SK-N-SH (cell line): ENCODE measurements around the gene RAI1. TPM values are rescaled to one million over a fixed set of nuclear protein-coding genes. Genes with fewer than 3 reads are reported as not detected.

Experiments used
- CTCF ChIA-PET: fragments of 300-600, 350-600 bp; formaldehyde crosslinking; extraction: SDS; loops from one replicate; lab custom pipeline; 2021; lab: Yijun Ruan, JAX
- POLR2A ChIA-PET: fragments of 350-600 bp; sonication (Branson Sonifier 250); formaldehyde crosslinking; extraction: SDS; loops from one replicate; lab custom pipeline; 2020; ENCODE audit warnings: antibody characterized with exemption, inconsistent platforms; lab: Yijun Ruan, JAX
- DNase-seq: peaks from one replicate; pipeline ENCODE4 v3.0.0; 2012
- H2AFZ ChIP-seq: fragments of 200-600 bp; sonication (generic); 2 replicates; pipeline ENCODE4 v1.8.1; 2016; ENCODE audit warnings: antibody characterized with exemption, mild to moderate bottlenecking, low read depth
- H3F3A ChIP-seq: fragments of 200-600 bp; sonication (generic); replicated peaks from 2 replicates; pipeline ENCODE3; 2016; ENCODE audit warnings: antibody characterized with exemption, mild to moderate bottlenecking; ENCODE audit not compliant: insufficient read depth
- H3K27ac ChIP-seq, 2 experiments: fragments of 200-500 bp in 1 of 2; fragments of 200-600 bp in 1 of 2; sonication (Bioruptor generic) in 1 of 2; sonication (generic), shearing (Covaris generic) in 1 of 2; 2 replicates each; pipeline versions ENCODE4 v1.5.1 to v1.6.1; 2014 to 2016; ENCODE audit warnings: low read depth in 2 of 2, inconsistent platforms in 1 of 2, low read length in 1 of 2, mild to moderate bottlenecking in 1 of 2, mixed read lengths in 1 of 2
- H3K27me3 ChIP-seq: fragments of 200-600 bp; sonication (generic), shearing (Covaris generic); 2 replicates; pipeline ENCODE4 v1.6.1; 2016; ENCODE audit warnings: mixed run types; ENCODE audit not compliant: insufficient read depth
- H3K36me3 ChIP-seq, 2 experiments: fragments of 200-500 bp in 1 of 2; fragments of 200-600 bp in 1 of 2; sonication (Bioruptor generic) in 1 of 2; sonication (generic) in 1 of 2; replicated peaks in 1 of 2; 2 replicates each; pipeline versions ENCODE3 to v1.5.1; 2014 to 2016; ENCODE audit warnings: low read length in 1 of 2, mild to moderate bottlenecking in 1 of 2; ENCODE audit not compliant: insufficient read depth in 2 of 2, control insufficient read depth in 1 of 2
- H3K4me1 ChIP-seq, 2 experiments: fragments of 200-500 bp in 1 of 2; fragments of 200-600 bp in 1 of 2; sonication (Bioruptor generic) in 1 of 2; sonication (generic), shearing (Covaris generic) in 1 of 2; 2 replicates each; pipeline versions ENCODE4 v1.5.1 to v1.6.1; 2014 to 2016; ENCODE audit warnings: low read depth in 1 of 2, low read length in 1 of 2, mixed run types in 1 of 2; ENCODE audit not compliant: insufficient read depth in 2 of 2, control insufficient read depth in 1 of 2
- H3K4me2 ChIP-seq: fragments of 200-600 bp; sonication (generic), shearing (Covaris generic); 2 replicates; pipeline ENCODE4 v1.6.1; 2017; ENCODE audit warnings: mixed run types
- H3K4me3 ChIP-seq, 2 experiments: fragments of 200-500 bp in 1 of 2; fragments of 200-600 bp in 1 of 2; sonication (Bioruptor generic) in 1 of 2; sonication (generic), shearing (Covaris generic) in 1 of 2; 2 replicates each; pipeline versions ENCODE4 v1.5.1 to v1.8.1; 2014 to 2016; ENCODE audit warnings: low read depth in 2 of 2, inconsistent platforms in 1 of 2, low read length in 1 of 2, mild to moderate bottlenecking in 1 of 2, mixed read lengths in 1 of 2, moderate library complexity in 1 of 2
- H3K79me2 ChIP-seq: fragments of 200-600 bp; sonication (generic); 2 replicates; pipeline ENCODE4 v1.8.1; 2017; ENCODE audit warnings: mild to moderate bottlenecking; ENCODE audit not compliant: insufficient read depth
- H3K9ac ChIP-seq: fragments of 200-600 bp; sonication (generic); 2 replicates; pipeline ENCODE4 v1.6.1; 2017; ENCODE audit warnings: mixed run types
- H3K9me2 ChIP-seq: fragments of 200-600 bp; sonication (generic); 2 replicates; pipeline ENCODE4 v1.6.1; 2017; ENCODE audit warnings: mixed run types
- H3K9me3 ChIP-seq: fragments of 200-600 bp; sonication (generic); 2 replicates; pipeline ENCODE4 v1.6.1; 2017; ENCODE audit warnings: mixed run types, mild to moderate bottlenecking, moderate library complexity
- H4K20me1 ChIP-seq: fragments of 200-600 bp; sonication (generic); 2 replicates; pipeline ENCODE4 v1.6.1; 2017; ENCODE audit warnings: mild to moderate bottlenecking, mixed run types; ENCODE audit not compliant: insufficient read depth
- EP300 ChIP-seq, 2 experiments: IDR thresholded peaks; 2 replicates each; pipeline versions ENCODE4 v1.4.0 to v1.6.1; 2012; ENCODE audit warnings: borderline replicate concordance in 1 of 2, low read depth in 1 of 2, low read length in 1 of 2
- EZH2phosphoT487 ChIP-seq: fragments of 200-600 bp; sonication (generic); IDR thresholded peaks from 2 replicates; pipeline ENCODE4 v1.6.1; 2017; ENCODE audit warnings: low read depth, mixed run types, mild to moderate bottlenecking, antibody characterized with exemption, moderate library complexity, borderline replicate concordance
- FOXJ3 ChIP-seq: sonication (generic); formaldehyde crosslinking; IDR thresholded peaks from 2 replicates; pipeline ENCODE4 v1.5.1; 2020; ENCODE audit warnings: mild to moderate bottlenecking, missing genetic modification reagents
- FOXM1 ChIP-seq: IDR thresholded peaks from 2 replicates; pipeline ENCODE4 v1.4.0; 2012; ENCODE audit warnings: low read depth, mild to moderate bottlenecking
- GABPA ChIP-seq: IDR thresholded peaks from 2 replicates; pipeline ENCODE4 v1.4.0; 2012; ENCODE audit warnings: low read depth, mild to moderate bottlenecking
- GATA2 ChIP-seq: sonication (generic); formaldehyde crosslinking; IDR thresholded peaks from 2 replicates; pipeline ENCODE4 v1.5.0; 2020; ENCODE audit warnings: mild to moderate bottlenecking, missing genetic modification reagents
- JUND ChIP-seq: IDR thresholded peaks from 2 replicates; pipeline ENCODE4 v1.4.0; 2012
- MEF2A ChIP-seq: IDR thresholded peaks from 2 replicates; pipeline ENCODE4 v1.4.0; 2012; ENCODE audit warnings: low read depth, borderline replicate concordance
- NRF1 ChIP-seq: IDR thresholded peaks from 2 replicates; pipeline ENCODE4 v1.6.1; 2012; ENCODE audit warnings: low read depth, mild to moderate bottlenecking, low read length
- RAD21 ChIP-seq: IDR thresholded peaks from 2 replicates; pipeline ENCODE4 v1.6.1; 2012; ENCODE audit warnings: mild to moderate bottlenecking, low read length
- SIN3A ChIP-seq: IDR thresholded peaks from 2 replicates; pipeline ENCODE4 v1.6.1; 2012; ENCODE audit warnings: low read depth, mild to moderate bottlenecking, low read length, moderate library complexity, borderline replicate concordance
- SMC3 ChIP-seq: IDR thresholded peaks from 2 replicates; pipeline ENCODE4 v1.6.1; 2012; ENCODE audit warnings: low read depth, low read length, improper control_type of control experiment
- WGBS: methylation state at CpG from one replicate; pipeline ENCODE4 v1.1.6; 2017; ENCODE audit warnings: low lambda C conversion rate; 5-methylcytosine and 5-hydroxymethylcytosine counted together
- polyA plus RNA-seq, 3 experiments: library from polyadenylated mRNA; depleted of rRNA; stranded (reverse); fragments of >200 nt; gene quantifications; 2 replicates each; pipeline ENCODE4 v1.2.3, GENCODE V29; 2012
- TF ChIP-seq, protein P1 (sequence below): IDR thresholded peaks from 2 replicates; pipeline ENCODE4 v1.4.0; 2012; ENCODE audit warnings: low read depth
- TF ChIP-seq, protein P2 (sequence below): IDR thresholded peaks from 2 replicates; pipeline ENCODE4; 2012

The RAI1 gene
- polyA plus RNA-seq, 1 of the 3 experiments (the other 2 are of a cell fraction), result 4.7 TPM

DNA sequence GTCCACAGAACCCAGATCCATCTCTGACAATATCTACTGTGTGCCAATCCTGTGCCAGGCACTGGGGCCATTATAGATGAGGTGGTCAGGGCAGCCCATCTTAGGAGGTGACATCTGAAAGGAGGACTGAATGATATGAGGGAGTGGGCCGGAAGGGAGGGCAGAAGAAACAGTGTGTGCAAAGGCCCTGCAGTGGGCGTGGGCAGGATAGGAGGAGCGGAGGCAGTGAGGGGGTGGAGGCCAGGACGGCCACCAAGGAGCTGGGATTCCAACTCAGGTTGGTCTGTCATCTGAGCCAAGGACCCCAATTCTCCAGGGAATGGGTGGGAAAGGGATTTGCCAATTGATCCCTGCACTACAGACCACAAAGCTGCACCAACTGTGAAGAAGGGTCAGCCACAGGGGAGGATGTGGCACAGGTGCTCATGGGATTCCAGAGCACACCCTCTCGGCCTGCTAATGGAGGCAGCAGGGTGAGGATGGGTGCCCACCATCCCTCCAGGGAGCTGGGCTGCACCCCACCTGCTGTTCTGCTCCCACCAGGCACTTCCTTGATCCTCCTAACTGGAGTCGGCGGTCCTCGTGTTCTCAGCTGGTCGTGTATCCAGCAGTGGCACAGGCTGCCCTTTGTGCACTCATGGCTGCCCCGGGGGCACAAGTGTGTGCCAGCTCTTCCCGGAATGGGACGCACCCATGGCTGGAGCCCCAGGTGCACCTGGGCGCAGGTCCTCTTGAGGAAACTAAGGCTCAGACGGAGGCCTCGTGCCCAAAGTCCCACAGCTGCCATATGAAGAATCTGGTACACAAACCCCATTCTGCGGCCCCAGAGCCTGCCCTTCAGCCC is 145.9 kb downstream of the RAI1 start:
- POLR2A ChIA-PET, result interaction anchor here (5.9 kb wide), 1 partner anchor 10 kb away, joined by 44 read pairs; the partner anchor contains the start of gene SREBF1
- no peak overlapping the region for H3K4me3 ChIP-seq
- H3K9me3 ChIP-seq, result no peaks in the 10 kb centered on the region
- CTCF ChIA-PET, result interaction anchor here (1.2 to 4.1 kb wide), 3 partner anchors 15 to 33 kb away, joined by 4 to 20 read pairs (median 15); no protein-coding TSS in a partner anchor
- 93% methylated on average over 7 of the region's 16 CpGs for WGBS
- H3K9me2 ChIP-seq, result no peaks in the 10 kb centered on the region
- peaks cover 4% of the 10 kb centered on the region; the same call in 1 of the 2 replicates for H4K20me1 ChIP-seq
- TF ChIP-seq JUND (no peak), EP300 (IDR thresholded peaks at IDR 0.05; ENCODE audit: borderline replicate concordance in 1 of 2, low read depth in 1 of 2, low read length in 1 of 2) (no peak), MEF2A (no peak), FOXM1 (no peak), GATA2 (CRISPR knock-in tag) (no peak), FOXJ3 (CRISPR knock-in tag) (no peak), NRF1 (no peak), EZH2phosphoT487 (no peak), GABPA (no peak), SIN3A (no peak), SMC3 (no peak), RAD21 (no peak)
- TF ChIP-seq, protein P1, sequence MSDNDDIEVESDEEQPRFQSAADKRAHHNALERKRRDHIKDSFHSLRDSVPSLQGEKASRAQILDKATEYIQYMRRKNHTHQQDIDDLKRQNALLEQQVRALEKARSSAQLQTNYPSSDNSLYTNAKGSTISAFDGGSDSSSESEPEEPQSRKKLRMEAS, result no peak
- TF ChIP-seq, protein P2, sequence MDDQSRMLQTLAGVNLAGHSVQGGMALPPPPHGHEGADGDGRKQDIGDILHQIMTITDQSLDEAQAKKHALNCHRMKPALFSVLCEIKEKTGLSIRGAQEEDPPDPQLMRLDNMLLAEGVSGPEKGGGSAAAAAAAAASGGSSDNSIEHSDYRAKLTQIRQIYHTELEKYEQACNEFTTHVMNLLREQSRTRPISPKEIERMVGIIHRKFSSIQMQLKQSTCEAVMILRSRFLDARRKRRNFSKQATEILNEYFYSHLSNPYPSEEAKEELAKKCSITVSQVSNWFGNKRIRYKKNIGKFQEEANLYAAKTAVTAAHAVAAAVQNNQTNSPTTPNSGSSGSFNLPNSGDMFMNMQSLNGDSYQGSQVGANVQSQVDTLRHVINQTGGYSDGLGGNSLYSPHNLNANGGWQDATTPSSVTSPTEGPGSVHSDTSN, result no peak
- H3K79me2 ChIP-seq, result no peaks in the 10 kb centered on the region
- DNase-seq, result no peak
- peaks cover 25 to 85% of the 10 kb centered on the region in 2 experiments for H3K4me1 ChIP-seq
- H2AFZ ChIP-seq, result no peak overlapping the region
- peaks cover 4% of the 10 kb centered on the region for H3F3A ChIP-seq
- H3K4me2 ChIP-seq, result no peak overlapping the region
- no peak overlapping the region for H3K9ac ChIP-seq
- H3K27ac ChIP-seq, result peak overlapping the region in 1 of 2 experiments; percentile 97; a peak in 1 of 4 replicates
- no peaks in the 10 kb centered on the region for H3K36me3 ChIP-seq
- H3K27me3 ChIP-seq, result no peaks in the 10 kb centered on the region
